ENCODE data around the gene MRAS. TPM values are rescaled to one million over a fixed set of nuclear protein-coding genes. Genes with fewer than 3 reads are reported as not detected.
A peak's percentile ranks its signal among the peaks of the same experiment; 100 is the strongest.

MRAS gene
- total and polyA plus RNA-seq, 2 of the 13 experiments (the other 11 are each of a cell fraction or from before 2014, with no cell fraction given) = 8.8 to 36.2 TPM

- TF ChIP-seq TFE3 (CRISPR knock-in tag; IDR thresholded peaks at IDR 0.05) = no peak
- TF ChIP-seq ZNF704 (CRISPR knock-in tag; IDR thresholded peaks at IDR 0.05; ENCODE audit: borderline replicate concordance) = 0 out of 2 replicates have a peak, but pooled peaks have one; percentile 27
- TF ChIP-seq CREB1 (IDR thresholded peaks at IDR 0.05) = no peak
- TF ChIP-seq CREB1 (CRISPR knock-in tag; IDR thresholded peaks at IDR 0.05) = no peak
- no peak for TF ChIP-seq DZIP1 (CRISPR knock-in tag; IDR thresholded peaks at IDR 0.05)
- TF ChIP-seq ZBTB42 (CRISPR knock-in tag; IDR thresholded peaks at IDR 0.05) = no peak
- TF ChIP-seq ZC3H4 (CRISPR knock-in tag; IDR thresholded peaks at IDR 0.05; ENCODE audit: borderline replicate concordance) = no peak
- no peak for TF ChIP-seq ZBTB20 (CRISPR knock-in tag; IDR thresholded peaks at IDR 0.05; ENCODE audit: borderline replicate concordance, low read depth)
- TF ChIP-seq ZNF660 (CRISPR knock-in tag; IDR thresholded peaks at IDR 0.05; ENCODE audit: borderline replicate concordance, low read depth) = no peak
- TF ChIP-seq KIAA2018 (CRISPR knock-in tag; IDR thresholded peaks at IDR 0.05; ENCODE audit: borderline replicate concordance) = no peak
- no peak for TF ChIP-seq ZNF510 (CRISPR knock-in tag; IDR thresholded peaks at IDR 0.05; ENCODE audit: low read depth)
- no peak for TF ChIP-seq TERF1 (CRISPR knock-in tag; IDR thresholded peaks at IDR 0.05)
- no peak for TF ChIP-seq FOXO1 (CRISPR knock-in tag; IDR thresholded peaks at IDR 0.05)
Observed at GRCh38 chr3:138381950-138382715, 33.8 kb downstream of the MRAS start (continued).
